ENCODE data around the gene LITAF.
"Not testable (repeated sequence)": the region's sequence is repeated elsewhere in the genome, so short reads cannot be mapped to it uniquely, and the experiment has no call there.

The LITAF gene

GRCh38 chr16:11515540-11516430 is 70.9 kb downstream of the LITAF start:
- DNase-seq (ENCODE audit: low spot score), result no peak

- DNase-seq (ENCODE audit: low spot score), result no peak
These were observed 72.4 kb downstream of the LITAF start for GRCh38 chr16:11514283-11514682.

- not testable (repeated sequence) for DNase-seq (ENCODE audit: low spot score)
These were observed 73.4 kb downstream of the LITAF start for GRCh38 chr16:11513366-11513765.

GRCh38 chr16:11511801-11512200 is 74.9 kb downstream of the LITAF start:
- DNase-seq (ENCODE audit: low spot score), result no peak

- DNase-seq (ENCODE audit: low spot score), result no peak
These were observed 75.4 kb downstream of the LITAF start for GRCh38 chr16:11511328-11511727.

GRCh38 chr16:11510178-11510973 is 76.3 kb downstream of the LITAF start:
- DNase-seq (ENCODE audit: low spot score), result no peak

- no peak for DNase-seq (ENCODE audit: low spot score)
These were observed 78.7 kb downstream of the LITAF start for GRCh38 chr16:11507991-11508390.

GRCh38 chr16:11507350-11507749 is 79.4 kb downstream of the LITAF start:
- DNase-seq (ENCODE audit: low spot score), result no peak

GRCh38 chr16:11506741-11507305 is 79.9 kb downstream of the LITAF start:
- DNase-seq (ENCODE audit: low spot score), result no peak

- not testable (repeated sequence) for DNase-seq (ENCODE audit: low spot score)
These were observed 82.5 kb downstream of the LITAF start for GRCh38 chr16:11504261-11504660.

GRCh38 chr16:11503566-11503965 is 83.2 kb downstream of the LITAF start:
- DNase-seq (ENCODE audit: low spot score), result no peak

GRCh38 chr16:11502239-11502638 is 84.5 kb downstream of the LITAF start:
- DNase-seq (ENCODE audit: low spot score), result no peak

- no peak for DNase-seq (ENCODE audit: low spot score)
These were observed 85.1 kb downstream of the LITAF start for GRCh38 chr16:11501632-11502031.

- DNase-seq (ENCODE audit: low spot score), result no peak
These were observed 85.9 kb downstream of the LITAF start for GRCh38 chr16:11500700-11501346.

GRCh38 chr16:11499295-11500089 is 87.2 kb downstream of the LITAF start:
- DNase-seq (ENCODE audit: low spot score), result no peak

- DNase-seq (ENCODE audit: low spot score), result no peak
These were observed 88.0 kb downstream of the LITAF start for GRCh38 chr16:11498683-11499082.

GRCh38 chr16:11497851-11498289 is 88.8 kb downstream of the LITAF start:
- no peak for DNase-seq (ENCODE audit: low spot score)
